Measurements from ENCODE around the gene GABRP.
"Not testable (repeated sequence)": the region's sequence is repeated elsewhere in the genome, so short reads cannot be mapped to it uniquely, and the experiment has no call there.

Gene GABRP

DNA sequence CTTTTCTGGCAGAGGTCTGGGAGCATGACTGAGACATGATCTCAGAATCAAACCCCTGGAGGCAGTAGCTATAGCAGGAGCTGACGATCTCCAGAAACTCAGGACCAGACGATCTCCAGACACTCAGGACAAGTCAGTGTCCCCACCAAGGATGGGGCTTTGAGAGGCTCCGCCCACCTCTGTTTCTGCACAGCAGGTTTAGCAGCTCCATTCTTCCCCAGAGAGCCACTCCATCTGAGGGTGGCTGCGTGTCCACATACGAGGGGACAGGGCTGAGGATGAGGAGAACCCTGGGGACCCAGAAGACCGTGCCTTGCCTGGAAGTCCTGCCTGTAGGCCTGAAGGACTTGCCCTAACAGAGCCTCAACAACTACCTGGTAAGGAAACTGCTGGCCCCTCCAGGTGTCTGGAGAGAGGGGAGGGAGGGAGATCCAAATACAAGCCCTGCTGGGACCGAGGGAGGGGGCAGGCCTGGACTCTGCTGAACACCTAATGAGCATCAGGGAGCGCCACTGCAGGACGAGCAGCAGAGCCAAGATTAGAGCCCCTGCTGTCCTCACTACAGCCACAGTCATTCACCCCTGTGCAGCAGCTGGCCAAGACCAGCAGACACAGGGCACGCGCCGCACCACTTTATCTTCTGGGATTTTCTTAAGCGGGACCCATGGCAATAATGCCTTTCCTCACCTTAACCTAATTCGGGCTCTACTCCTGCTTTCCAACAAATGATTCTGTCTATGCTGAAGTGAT lies at the start of gene GABRP:
GABRP (plus strand) TSS at position 228 of the 750 bp plus-strand sequence. CDS start 4,891 bp downstream, outside the sequence.
- no peak for DNase-seq

DNA sequence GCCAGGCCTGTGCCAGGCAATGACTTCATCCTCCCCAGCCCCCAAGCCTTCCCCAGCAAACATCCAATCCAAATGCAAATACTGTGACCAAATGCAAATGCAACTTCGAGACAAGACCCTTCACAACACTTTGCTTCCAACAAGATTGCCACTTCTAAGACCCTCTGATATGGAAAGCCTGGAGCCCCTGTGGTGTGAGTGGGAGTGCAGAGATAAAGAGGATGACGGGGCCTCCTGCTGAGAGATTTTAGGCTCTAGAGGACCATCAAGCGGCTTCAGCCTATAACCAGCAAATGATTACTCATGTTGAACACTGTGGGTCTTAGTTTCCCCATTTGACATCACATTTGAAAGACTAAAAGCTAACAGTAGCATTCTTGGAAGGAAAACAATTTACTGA lies 46.6 kb upstream of the GABRP start:
- DNase-seq = no peak

- no peak for DNase-seq
Observed at GRCh38 chr5:170737591-170737990, 45.9 kb upstream of the GABRP start.

- no peak for DNase-seq
Observed at GRCh38 chr5:170738840-170739239, 44.7 kb upstream of the GABRP start.

DNA sequence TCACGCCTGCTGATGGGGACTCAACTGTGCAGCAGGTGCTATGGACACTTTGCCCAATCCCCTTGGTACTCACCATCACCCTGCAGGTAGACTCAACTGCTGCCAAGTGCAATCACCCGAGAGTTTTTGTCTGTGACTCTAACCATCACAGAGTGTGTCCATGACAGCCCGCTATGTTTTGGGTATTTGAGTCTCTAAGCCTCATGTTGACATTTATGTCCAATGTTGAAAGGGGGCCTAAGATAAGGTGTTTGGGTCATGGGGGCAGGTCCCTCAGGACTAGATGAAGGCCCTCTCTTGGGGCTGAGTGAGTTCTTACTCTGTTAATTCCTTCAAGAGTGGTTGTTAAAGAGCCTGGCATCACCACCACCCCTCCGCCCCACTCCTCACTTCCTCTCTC lies 44.1 kb upstream of the GABRP start:
- DNase-seq = no peak

DNA sequence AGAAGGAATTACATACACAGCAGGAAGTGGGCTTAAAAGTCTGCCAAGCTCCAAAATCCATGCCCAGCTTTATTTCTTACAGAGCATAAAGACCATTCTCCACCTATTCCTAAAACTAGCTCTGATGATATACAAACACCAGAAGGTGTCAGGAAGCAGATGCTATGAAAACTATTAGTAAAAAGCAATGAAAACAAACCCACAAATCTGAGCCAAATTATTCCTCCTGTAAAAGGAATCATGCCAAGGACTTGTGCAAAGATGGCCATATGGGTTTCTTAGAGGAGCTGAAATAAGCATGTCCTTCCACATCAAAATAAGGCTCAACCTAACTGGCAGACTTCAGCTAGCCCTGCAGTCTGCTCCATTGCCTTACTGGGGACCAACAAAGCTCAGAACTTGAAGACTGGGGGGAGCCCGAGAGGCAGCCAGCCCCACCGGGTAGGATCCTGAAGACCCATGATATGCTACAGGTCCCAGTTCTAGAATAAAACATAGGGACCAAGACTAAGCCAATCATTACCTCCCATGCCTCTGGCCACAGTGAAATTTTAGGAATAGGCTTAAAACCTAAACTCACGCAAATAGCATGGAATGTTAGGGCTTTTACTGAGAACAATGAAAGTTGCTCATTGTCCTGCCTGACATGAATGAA lies 42.8 kb upstream of the GABRP start:
- no peak for DNase-seq

- DNase-seq = no peak
Observed at GRCh38 chr5:170741801-170742200, 41.7 kb upstream of the GABRP start.

GRCh38 chr5:170743876-170744212 lies 39.7 kb upstream of the GABRP start:
- no peak for DNase-seq

DNA sequence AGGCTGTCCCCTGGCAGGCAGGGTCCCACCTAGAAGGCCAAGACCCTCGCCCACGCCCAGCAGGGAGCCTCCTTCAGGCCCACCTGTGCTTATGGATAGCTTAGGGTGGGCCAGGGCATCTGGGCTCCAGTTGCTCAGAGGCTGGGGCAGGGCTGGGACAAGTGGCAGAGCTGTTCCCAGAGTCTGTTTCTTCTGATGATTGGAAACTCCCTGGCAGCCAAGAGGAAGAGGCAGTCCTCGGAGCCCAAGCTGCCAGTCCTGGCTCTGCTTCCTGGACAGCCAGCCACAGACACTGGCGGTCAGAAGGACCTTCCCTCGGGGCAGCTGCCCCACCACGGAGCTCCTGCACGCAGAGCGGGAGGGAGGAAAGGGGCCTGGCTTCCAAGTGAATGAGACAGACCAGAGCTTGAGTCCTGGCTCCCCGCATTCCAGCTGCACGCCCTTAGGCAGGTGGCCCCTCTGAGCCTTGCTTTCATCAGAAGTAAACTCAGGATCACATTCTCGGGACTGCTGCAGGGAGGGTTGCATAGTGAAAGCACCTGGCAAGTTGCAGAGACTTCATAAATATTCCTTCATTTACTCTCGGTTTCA lies 37.9 kb upstream of the GABRP start:
- no peak for DNase-seq

DNA sequence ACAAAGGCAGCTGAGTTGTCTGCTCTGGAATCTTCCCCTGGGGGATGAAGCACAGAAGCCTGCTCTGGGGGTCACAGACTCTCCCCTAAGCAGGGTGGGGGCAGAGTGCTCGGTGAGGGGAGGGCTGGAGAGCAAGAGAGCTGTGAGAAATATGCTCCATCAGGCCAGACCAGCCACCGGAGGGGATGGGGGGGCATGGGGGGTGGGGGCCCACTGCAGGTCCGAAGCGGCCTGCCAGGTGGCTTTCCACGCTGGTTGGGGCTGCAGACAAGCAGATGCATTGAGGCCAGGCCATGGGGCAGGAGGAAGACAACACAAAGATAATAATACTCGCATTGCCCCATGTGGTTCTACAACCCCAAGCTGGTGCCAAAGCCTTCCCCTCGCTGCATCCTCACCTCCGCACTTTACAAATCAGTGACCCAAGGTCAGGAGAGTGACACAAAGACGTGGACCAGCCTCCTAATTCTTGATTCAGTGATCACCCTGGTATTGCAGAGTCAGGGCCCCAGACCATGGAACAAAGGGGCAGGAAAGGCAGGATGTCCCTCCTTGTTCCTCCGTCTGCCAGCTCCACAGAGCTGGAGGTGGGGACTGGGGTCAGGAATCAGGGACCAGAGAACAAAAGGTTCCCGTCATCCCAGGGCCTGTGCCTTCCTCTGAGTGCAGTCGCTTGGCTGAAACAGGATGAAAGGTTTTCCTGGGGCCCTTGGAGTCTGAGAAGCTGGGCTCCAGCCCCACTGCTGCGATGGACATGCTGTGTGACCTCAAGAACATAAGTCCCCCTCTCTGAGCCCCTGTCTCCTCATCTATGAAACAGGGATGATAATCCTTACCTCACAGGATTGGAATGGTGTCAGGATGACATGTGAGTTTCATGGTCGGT lies 37.2 kb upstream of the GABRP start:
- DNase-seq = no peak

DNA sequence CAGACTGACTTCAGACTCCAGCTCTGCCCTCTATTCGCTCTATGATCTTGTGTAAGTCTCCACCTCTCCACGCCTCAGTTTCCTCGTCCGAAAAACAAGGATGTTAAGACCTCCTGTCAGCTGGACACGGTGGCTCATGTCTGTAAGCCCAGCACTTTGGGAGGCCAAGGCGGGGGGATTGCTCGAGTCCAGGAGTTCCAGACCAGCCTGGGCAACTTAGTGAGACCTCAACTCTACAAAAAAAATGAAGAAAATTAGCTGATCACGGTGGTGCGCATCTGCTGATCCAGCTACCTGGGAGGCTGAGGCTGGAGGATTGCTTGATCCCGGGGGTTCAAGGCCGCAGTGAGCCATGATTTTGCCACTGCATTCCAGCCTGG lies 36.6 kb upstream of the GABRP start:
- no peak for DNase-seq

DNA sequence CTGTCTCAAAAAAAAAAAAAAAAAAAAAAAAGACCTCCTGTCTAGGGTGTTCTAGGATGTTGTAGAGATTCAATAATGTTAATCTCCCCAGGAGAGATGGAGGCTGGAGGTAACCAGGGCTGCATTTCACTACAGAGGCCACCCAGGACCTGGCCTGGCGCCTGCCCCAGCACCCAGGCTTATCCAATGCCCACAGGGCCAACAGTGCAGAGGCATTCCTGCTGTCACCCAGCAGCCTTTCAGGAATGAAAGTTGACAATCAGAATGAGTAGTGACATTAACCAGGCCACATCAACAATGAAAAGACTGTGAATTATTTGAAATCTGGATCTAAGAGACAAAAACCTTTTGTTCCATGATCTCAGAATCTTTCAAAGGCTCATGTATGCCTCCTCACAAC lies 36.2 kb upstream of the GABRP start:
- DNase-seq = no peak

DNA sequence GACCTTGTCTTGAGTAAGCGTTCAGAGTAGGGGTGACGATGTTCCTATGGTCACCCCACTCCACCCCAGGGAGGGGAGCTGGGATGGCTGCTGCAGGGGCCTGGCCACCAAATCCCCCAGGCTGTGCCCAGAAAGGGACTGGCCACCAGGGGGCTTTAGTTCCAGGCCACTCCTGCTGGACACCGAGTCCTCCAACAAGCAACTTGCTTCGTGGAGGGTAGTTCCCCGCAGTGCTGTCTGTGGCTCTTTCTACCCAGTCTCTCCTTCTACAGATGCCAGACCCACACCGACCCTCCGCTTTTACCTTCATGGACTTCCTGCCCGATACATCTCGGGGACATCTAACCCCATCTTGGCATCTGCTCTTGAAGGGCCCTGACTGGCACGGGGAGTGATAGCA lies 35.7 kb upstream of the GABRP start:
- no peak for DNase-seq

- DNase-seq = no peak
Observed at GRCh38 chr5:170748951-170749471, 34.5 kb upstream of the GABRP start.

DNA sequence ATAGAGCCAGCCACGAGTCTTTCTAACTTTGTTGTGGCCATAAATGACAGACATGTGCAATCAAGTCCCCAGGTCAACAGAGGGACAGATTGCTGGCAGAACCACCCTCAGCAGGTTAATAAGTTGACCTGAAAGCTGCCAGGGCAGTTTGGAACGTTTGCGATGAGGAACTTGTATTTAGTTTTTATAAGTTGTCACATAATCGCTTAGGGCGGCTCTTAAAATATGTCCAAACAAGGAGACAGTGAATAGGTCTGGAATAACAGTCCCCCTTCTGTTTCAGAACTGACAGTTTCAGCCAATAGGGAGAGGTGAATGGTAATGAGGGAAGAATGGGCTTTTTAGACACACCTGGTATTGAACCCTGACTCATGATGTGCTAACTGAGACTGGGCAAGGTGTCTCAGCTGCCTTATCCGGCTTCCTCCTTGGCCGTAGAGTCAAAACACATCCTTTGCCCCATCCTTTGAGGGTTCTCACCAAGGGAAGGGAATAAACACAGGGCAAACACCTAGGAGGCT lies 33.6 kb upstream of the GABRP start:
- DNase-seq = no peak

DNA sequence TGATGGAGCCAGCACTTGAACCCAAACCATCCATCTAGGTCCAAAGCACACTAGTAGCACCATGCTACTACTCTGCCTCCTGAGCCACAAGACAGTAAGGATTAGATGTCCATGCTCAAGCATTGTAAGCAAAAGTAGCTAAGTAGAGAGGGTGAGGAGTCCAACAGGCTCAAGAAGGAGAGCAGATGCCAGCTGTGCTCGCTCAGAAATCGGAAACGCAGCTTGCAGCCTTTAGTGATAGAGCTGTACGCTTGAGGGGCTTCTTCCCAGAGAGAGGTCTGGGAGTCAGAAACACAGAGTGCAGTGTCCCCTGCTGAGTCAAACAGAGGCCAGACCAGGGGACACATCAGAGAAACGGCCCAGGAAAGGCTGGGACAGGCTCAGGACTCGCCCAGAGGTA lies 32.7 kb upstream of the GABRP start:
- no peak for DNase-seq

GRCh38 chr5:170751631-170752030 lies 31.9 kb upstream of the GABRP start:
- no peak for DNase-seq

DNA sequence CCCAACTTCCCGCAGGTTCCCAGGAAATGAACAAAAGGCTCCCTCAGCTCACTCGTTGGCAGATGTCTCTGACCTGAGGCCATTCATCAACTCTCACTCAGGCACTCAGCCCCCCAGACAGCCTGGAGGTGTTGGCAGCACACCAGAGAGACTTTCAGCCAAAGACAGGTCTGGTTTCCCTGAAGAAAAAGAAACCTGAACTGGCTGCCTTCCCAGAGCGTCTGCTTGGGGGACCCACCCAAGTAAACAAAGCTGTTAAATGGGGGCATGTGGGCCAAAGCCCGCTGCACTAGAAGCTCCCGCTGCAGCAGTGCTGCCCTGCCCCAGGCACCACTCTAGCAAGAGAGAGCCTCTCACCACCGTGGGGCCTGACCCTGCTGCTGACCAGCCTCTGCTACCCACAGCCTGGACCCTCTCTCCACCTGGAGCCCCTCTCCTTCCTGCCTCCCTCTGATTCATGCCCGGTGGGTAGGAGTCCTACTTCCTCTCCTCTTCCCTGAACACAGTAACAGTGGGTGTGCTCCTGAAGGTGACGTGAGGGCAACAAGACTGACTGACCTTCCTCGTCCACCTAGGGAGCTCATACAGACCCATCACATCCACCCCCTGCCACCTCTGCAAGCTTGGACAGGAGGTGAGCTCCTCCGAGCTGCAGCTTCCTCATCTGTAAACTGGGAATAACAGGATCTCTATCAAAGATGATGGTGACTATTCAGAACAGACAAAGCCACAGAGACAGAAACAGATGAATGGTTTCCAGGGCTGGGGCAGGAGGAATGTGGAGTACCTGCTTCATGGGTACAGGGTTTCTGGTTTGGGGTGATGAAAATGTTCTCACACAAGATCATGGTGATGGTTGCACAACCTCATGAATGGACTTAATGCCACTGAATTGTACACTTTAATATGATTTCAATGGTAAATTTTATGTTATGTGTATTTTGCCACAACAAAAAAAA lies 31.0 kb upstream of the GABRP start:
- no peak for DNase-seq

DNA sequence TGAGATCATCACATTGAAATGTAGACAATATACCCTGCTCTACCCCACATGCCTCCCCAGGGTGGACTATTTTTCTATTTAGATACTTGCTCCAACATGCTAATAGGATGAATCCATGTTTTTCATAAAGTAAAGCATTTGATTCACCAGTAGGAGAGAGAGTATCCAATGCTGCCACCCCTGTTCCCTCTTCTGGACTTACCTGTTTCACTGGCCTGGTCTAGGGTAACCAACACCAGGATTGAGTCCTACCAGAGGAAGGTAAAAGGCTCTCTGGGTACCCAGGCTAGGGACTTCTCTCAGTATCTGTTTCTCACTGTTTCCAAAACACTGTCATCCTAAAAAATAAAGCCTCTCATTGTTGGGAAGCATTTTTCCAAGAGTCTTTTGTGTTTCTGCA lies 30.2 kb upstream of the GABRP start:
- DNase-seq = no peak

- not testable (repeated sequence) for DNase-seq
Observed at GRCh38 chr5:170754508-170754907, 29.0 kb upstream of the GABRP start.

- no peak for DNase-seq
Observed at GRCh38 chr5:170755679-170756456, 27.7 kb upstream of the GABRP start.
